Measurements from ENCODE around the gene TEKT4.

Gene TEKT4

DNA sequence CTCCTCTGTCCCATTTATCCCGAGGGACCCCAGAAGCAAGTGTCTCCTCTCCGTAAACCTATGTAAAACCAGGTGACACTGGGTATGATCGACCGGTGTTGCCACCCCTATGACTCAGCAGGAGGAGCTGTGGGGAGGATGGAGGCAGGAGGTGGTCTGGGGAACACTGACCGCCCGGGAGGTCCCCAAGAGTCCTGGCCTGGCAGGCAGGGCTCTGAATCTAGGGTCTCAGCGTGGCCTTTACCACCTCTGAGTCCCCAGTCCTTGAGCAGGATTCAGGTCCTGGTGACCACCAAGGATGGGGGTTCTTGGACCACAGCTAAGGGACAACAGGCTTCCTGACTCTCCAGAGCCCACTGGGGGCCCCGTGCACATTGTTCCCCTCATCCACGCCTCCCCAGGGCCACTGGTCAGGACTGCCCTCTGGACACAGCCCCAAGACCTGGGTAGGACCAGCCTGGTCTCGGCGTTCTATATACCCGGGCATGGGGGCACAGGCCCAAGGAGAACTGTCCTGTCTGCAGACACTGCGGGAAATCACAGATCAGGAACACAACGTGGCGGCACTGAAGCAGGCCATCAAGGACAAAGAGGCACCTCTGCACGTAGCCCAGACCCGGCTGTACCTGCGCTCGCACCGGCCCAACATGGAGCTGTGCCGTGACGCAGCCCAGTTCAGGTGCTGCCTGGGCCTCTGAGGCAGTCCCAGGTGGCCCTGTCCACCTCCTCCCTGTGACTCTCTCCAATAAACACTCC lies 4.0 kb downstream of the TEKT4 start:
- Histone ChIP-seq H3K9me3 (ENCODE audit: control insufficient read depth, insufficient read depth, low read length) (no peaks in the 10 kb centered on the region), H3K27ac (ENCODE audit: low read depth, low read length) (no peak overlapping the region), H3K4me3 (ENCODE audit: low read length) (no peak overlapping the region), H3K4me2 (ENCODE audit: low read length) (no peak overlapping the region), H3K79me2 (ENCODE audit: control insufficient read depth, low read length) (no peaks in the 10 kb centered on the region), H3K36me3 (ENCODE audit: control insufficient read depth, low read length) (no peaks in the 10 kb centered on the region), H3F3A (ENCODE audit: control insufficient read depth, insufficient read depth) (no peaks in the 10 kb centered on the region), H3K9me2 (replicated peaks; ENCODE audit: control insufficient read depth, low read length) (no peaks in the 10 kb centered on the region), H4K20me1 (ENCODE audit: control insufficient read depth, insufficient read depth, low read depth, low read length) (no peaks in the 10 kb centered on the region), H3K4me1 (ENCODE audit: control insufficient read depth, low read length) (no peaks in the 10 kb centered on the region), H3K27me3 (ENCODE audit: control insufficient read depth, low read length) (no peaks in the 10 kb centered on the region)
- TF ChIP-seq CTCF (IDR thresholded peaks at IDR 0.05; ENCODE audit: low read depth, low read length, poor library complexity, severe bottlenecking): no peak
- no peak for TF ChIP-seq EZH2phosphoT487 (IDR thresholded peaks at IDR 0.05; ENCODE audit: borderline replicate concordance, low read length)

DNA sequence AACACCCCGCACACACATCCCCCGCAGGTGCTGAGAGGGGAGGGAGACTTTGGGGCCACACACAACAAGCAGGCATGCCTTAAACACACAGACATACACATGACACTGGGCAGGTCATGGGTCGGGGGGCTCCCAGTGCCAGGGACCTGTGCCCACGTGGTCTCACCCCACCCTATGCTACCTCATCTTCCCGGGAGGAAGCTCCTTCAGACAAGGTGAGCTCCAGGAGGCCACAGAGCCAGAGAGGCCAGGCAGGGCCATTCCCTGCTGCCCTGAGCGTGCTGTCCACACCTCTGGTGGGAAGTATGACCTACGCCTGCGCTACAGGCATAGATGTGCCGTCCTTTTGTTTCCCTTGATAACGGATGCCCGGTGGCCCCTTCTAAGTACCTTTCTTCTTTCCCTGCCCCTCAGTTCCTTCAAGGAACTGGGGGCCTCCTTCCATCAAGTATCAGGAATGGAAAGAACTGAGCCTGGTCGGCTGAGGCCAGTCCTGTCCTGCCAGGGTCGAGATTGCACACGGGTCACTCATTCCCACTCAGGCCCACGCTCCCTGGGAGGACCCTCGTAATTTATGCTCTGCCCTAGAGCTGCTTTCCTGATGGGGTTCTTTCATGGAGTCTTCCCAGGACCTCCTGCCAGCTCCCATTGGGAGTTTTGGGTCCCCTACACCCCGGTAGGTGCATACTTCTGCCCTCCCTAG lies 4.7 kb downstream of the TEKT4 start:
- no peaks in the 10 kb centered on the region for H3K79me2 ChIP-seq (ENCODE audit: control insufficient read depth, low read length)
- H3K4me1 ChIP-seq (ENCODE audit: control insufficient read depth, low read length): no peaks in the 10 kb centered on the region
- no peak for TF ChIP-seq EZH2phosphoT487 (IDR thresholded peaks at IDR 0.05; ENCODE audit: borderline replicate concordance, low read length)
- TF ChIP-seq CTCF (IDR thresholded peaks at IDR 0.05; ENCODE audit: low read depth, low read length, poor library complexity, severe bottlenecking): no peak
- H3K36me3 ChIP-seq (ENCODE audit: control insufficient read depth, low read length): no peaks in the 10 kb centered on the region
- no peaks in the 10 kb centered on the region for H3F3A ChIP-seq (ENCODE audit: control insufficient read depth, insufficient read depth)
- H3K27me3 ChIP-seq (ENCODE audit: control insufficient read depth, low read length): no peaks in the 10 kb centered on the region
- no peaks in the 10 kb centered on the region for H4K20me1 ChIP-seq (ENCODE audit: control insufficient read depth, insufficient read depth, low read depth, low read length)
- no peak overlapping the region for H3K4me3 ChIP-seq (ENCODE audit: low read length)
- no peak overlapping the region for H3K4me2 ChIP-seq (ENCODE audit: low read length)
- no peaks in the 10 kb centered on the region for H3K9me3 ChIP-seq (ENCODE audit: control insufficient read depth, insufficient read depth, low read length)
- H3K27ac ChIP-seq (ENCODE audit: low read depth, low read length): no peak overlapping the region
- H3K9me2 ChIP-seq (replicated peaks; ENCODE audit: control insufficient read depth, low read length): no peaks in the 10 kb centered on the region

DNA sequence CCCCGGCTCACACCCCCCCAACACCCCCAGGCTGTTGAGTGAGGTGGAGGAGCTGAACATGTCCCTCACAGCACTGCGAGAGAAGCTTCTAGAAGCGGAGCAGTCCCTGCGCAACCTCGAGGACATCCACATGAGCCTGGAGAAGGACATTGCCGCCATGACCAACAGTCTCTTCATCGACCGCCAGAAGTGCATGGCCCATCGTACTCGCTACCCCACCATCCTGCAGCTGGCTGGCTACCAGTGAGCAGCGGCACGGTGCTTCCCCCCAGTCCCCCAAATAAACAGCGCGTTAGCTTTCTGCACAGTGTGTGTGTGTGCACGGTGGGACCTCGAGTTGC lies 5.3 kb downstream of the TEKT4 start:
- Histone ChIP-seq H3K9me3 (ENCODE audit: control insufficient read depth, insufficient read depth, low read length) (no peaks in the 10 kb centered on the region), H3K4me3 (ENCODE audit: low read length) (no peak overlapping the region), H4K20me1 (ENCODE audit: control insufficient read depth, insufficient read depth, low read depth, low read length) (no peaks in the 10 kb centered on the region), H3K4me2 (ENCODE audit: low read length) (no peak overlapping the region), H3K36me3 (ENCODE audit: control insufficient read depth, low read length) (no peaks in the 10 kb centered on the region), H3K27ac (ENCODE audit: low read depth, low read length) (no peak overlapping the region), H3F3A (ENCODE audit: control insufficient read depth, insufficient read depth) (no peaks in the 10 kb centered on the region), H3K9me2 (replicated peaks; ENCODE audit: control insufficient read depth, low read length) (no peaks in the 10 kb centered on the region), H3K4me1 (ENCODE audit: control insufficient read depth, low read length) (no peaks in the 10 kb centered on the region), H3K79me2 (ENCODE audit: control insufficient read depth, low read length) (no peaks in the 10 kb centered on the region), H3K27me3 (ENCODE audit: control insufficient read depth, low read length) (no peaks in the 10 kb centered on the region)
- TF ChIP-seq CTCF (IDR thresholded peaks at IDR 0.05; ENCODE audit: low read depth, low read length, poor library complexity, severe bottlenecking) (no peak), EZH2phosphoT487 (IDR thresholded peaks at IDR 0.05; ENCODE audit: borderline replicate concordance, low read length) (no peak)
